ENCODE data around the gene TAF7.

TAF7 gene

GRCh38 chr5:141359790-141360426 lies 39.3 kb upstream of the TAF7 start, which contains the start of gene PCDHGB2:
PCDHGB2 (plus strand) TSS chr5:141359994; CDS start chr5:141360136, 142 bp downstream.
- H3K4me2 ChIP-seq (ENCODE audit: low read length) = no peak within 1 kb of the TSS
- H2AK5ac ChIP-seq (ENCODE audit: low read length) = no peak within 1 kb of the TSS
- H3K4me3 ChIP-seq (ENCODE audit: low read length) = no peak within 1 kb of the TSS
- no peak within 1 kb of the TSS for H3K4ac ChIP-seq (ENCODE audit: low read depth, low read length)
- H3K4me1 ChIP-seq (ENCODE audit: control insufficient read depth, low read depth, low read length) = no peaks in the 10 kb centered on the region
- H3K36me3 ChIP-seq (ENCODE audit: control insufficient read depth, insufficient read depth, low read length) = no peaks in the 10 kb centered on the region
- H3K56ac ChIP-seq (ENCODE audit: low read length) = no peak within 1 kb of the TSS
- no peak within 1 kb of the TSS for H3K23ac ChIP-seq (ENCODE audit: low read length)
- H3K27ac ChIP-seq (ENCODE audit: low read depth, low read length) = no peak within 1 kb of the TSS
- H4K8ac ChIP-seq (ENCODE audit: low read depth, low read length) = no peak within 1 kb of the TSS
- no peak within 1 kb of the TSS for H3K18ac ChIP-seq (ENCODE audit: low read length)
- no peaks in the 10 kb centered on the region for H3K79me1 ChIP-seq (ENCODE audit: low read length)
- no peak within 1 kb of the TSS for H2BK15ac ChIP-seq (replicated peaks; ENCODE audit: low read depth)
- WGBS (ENCODE audit: extremely low coverage, insufficient coverage, low lambda C conversion rate) = no CpG with 5 or more reads among the region's 24 CpGs
- no peak within 1 kb of the TSS for H2BK120ac ChIP-seq (ENCODE audit: low read depth, low read length)
- no peaks in the 10 kb centered on the region for H3K27me3 ChIP-seq (ENCODE audit: insufficient read depth, low read length, poor library complexity)
- no peak within 1 kb of the TSS for H2BK5ac ChIP-seq (ENCODE audit: low read length)
- peak; percentile 73 for DNase-seq
- H3K9ac ChIP-seq (ENCODE audit: low read length) = no peak within 1 kb of the TSS
- H4K5ac ChIP-seq (ENCODE audit: low read length) = no peak within 1 kb of the TSS
- no peaks in the 10 kb centered on the region for H3K79me2 ChIP-seq (ENCODE audit: control insufficient read depth, insufficient read depth, low read length)

GRCh38 chr5:141356950-141357349 lies 36.4 kb upstream of the TAF7 start:
- no peaks in the 10 kb centered on the region for H3K79me1 ChIP-seq (ENCODE audit: low read length)
- H4K5ac ChIP-seq (ENCODE audit: low read length) = no peak overlapping the region
- no peaks in the 10 kb centered on the region for H3K27me3 ChIP-seq (ENCODE audit: insufficient read depth, low read length, poor library complexity)
- no peak overlapping the region for H3K4me2 ChIP-seq (ENCODE audit: low read length)
- no peak overlapping the region for H2BK120ac ChIP-seq (ENCODE audit: low read depth, low read length)
- H3K4me1 ChIP-seq (ENCODE audit: control insufficient read depth, low read depth, low read length) = no peaks in the 10 kb centered on the region
- H3K36me3 ChIP-seq (ENCODE audit: control insufficient read depth, insufficient read depth, low read length) = no peaks in the 10 kb centered on the region
- H3K4ac ChIP-seq (ENCODE audit: low read depth, low read length) = no peak overlapping the region
- H2BK5ac ChIP-seq (ENCODE audit: low read length) = no peak overlapping the region
- no peak overlapping the region for H3K27ac ChIP-seq (ENCODE audit: low read depth, low read length)
- no peak overlapping the region for H2BK15ac ChIP-seq (replicated peaks; ENCODE audit: low read depth)
- no peaks in the 10 kb centered on the region for H3K79me2 ChIP-seq (ENCODE audit: control insufficient read depth, insufficient read depth, low read length)
- no peak overlapping the region for H3K4me3 ChIP-seq (ENCODE audit: low read length)
- H3K56ac ChIP-seq (ENCODE audit: low read length) = no peak overlapping the region
- no peak overlapping the region for H2AK5ac ChIP-seq (ENCODE audit: low read length)
- DNase-seq = no peak
- no CpG with 5 or more reads among the region's 19 CpGs for WGBS (ENCODE audit: extremely low coverage, insufficient coverage, low lambda C conversion rate)
- no peak overlapping the region for H3K23ac ChIP-seq (ENCODE audit: low read length)
- H3K18ac ChIP-seq (ENCODE audit: low read length) = no peak overlapping the region
- H3K9ac ChIP-seq (ENCODE audit: low read length) = no peak overlapping the region
- H4K8ac ChIP-seq (ENCODE audit: low read depth, low read length) = no peak overlapping the region

DNA sequence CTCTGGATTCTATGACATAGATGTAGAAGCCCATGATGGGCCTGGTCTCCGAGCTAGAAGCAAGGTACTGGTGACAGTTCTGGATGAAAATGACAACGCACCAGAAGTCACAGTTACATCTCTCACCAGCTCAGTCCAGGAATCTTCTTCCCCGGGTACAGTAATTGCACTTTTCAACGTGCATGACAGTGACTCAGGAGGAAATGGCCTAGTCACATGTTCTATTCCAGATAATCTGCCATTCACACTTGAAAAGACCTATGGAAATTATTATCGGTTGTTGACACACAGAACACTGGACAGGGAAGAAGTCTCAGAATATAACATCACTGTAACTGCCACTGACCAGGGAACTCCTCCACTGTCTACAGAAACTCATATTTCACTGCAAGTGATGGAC lies 35.5 kb upstream of the TAF7 start:
- H3K27me3 ChIP-seq (ENCODE audit: insufficient read depth, low read length, poor library complexity) = no peaks in the 10 kb centered on the region
- H3K56ac ChIP-seq (ENCODE audit: low read length) = no peak overlapping the region
- no peak overlapping the region for H2BK120ac ChIP-seq (ENCODE audit: low read depth, low read length)
- no peaks in the 10 kb centered on the region for H3K79me1 ChIP-seq (ENCODE audit: low read length)
- no peak overlapping the region for H3K18ac ChIP-seq (ENCODE audit: low read length)
- no peak overlapping the region for H4K8ac ChIP-seq (ENCODE audit: low read depth, low read length)
- no peak overlapping the region for H2BK5ac ChIP-seq (ENCODE audit: low read length)
- no peak overlapping the region for H3K27ac ChIP-seq (ENCODE audit: low read depth, low read length)
- no peak overlapping the region for H3K4me2 ChIP-seq (ENCODE audit: low read length)
- no peaks in the 10 kb centered on the region for H3K79me2 ChIP-seq (ENCODE audit: control insufficient read depth, insufficient read depth, low read length)
- no peak overlapping the region for H3K4ac ChIP-seq (ENCODE audit: low read depth, low read length)
- no peaks in the 10 kb centered on the region for H3K4me1 ChIP-seq (ENCODE audit: control insufficient read depth, low read depth, low read length)
- no peak overlapping the region for H3K9ac ChIP-seq (ENCODE audit: low read length)
- H3K4me3 ChIP-seq (ENCODE audit: low read length) = no peak overlapping the region
- no peak overlapping the region for H3K23ac ChIP-seq (ENCODE audit: low read length)
- no peaks in the 10 kb centered on the region for H3K36me3 ChIP-seq (ENCODE audit: control insufficient read depth, insufficient read depth, low read length)
- H4K5ac ChIP-seq (ENCODE audit: low read length) = no peak overlapping the region
- WGBS (ENCODE audit: extremely low coverage, insufficient coverage, low lambda C conversion rate) = no CpG with 5 or more reads among the region's 5 CpGs
- no peak overlapping the region for H2BK15ac ChIP-seq (replicated peaks; ENCODE audit: low read depth)
- DNase-seq = no peak
- no peak overlapping the region for H2AK5ac ChIP-seq (ENCODE audit: low read length)

DNA sequence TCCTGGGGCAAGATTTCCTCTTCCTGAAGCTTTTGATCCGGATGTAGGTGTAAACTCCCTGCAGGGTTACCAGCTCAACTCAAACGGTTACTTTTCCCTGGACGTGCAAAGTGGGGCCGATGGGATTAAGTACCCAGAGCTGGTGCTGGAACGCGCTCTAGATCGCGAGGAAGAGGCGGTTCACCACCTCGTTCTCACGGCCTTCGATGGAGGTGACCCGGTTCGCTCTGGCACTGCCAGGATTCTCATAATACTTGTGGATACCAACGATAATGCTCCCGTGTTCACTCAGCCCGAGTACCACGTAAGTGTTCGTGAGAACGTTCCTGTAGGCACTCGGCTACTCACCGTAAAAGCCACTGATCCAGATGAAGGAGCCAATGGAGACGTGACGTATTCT lies 35.1 kb upstream of the TAF7 start:
- H4K5ac ChIP-seq (ENCODE audit: low read length) = no peak overlapping the region
- H3K36me3 ChIP-seq (ENCODE audit: control insufficient read depth, insufficient read depth, low read length) = no peaks in the 10 kb centered on the region
- WGBS (ENCODE audit: extremely low coverage, insufficient coverage, low lambda C conversion rate) = no CpG with 5 or more reads among the region's 24 CpGs
- no peak overlapping the region for H2BK5ac ChIP-seq (ENCODE audit: low read length)
- H3K79me1 ChIP-seq (ENCODE audit: low read length) = no peaks in the 10 kb centered on the region
- no peaks in the 10 kb centered on the region for H3K4me1 ChIP-seq (ENCODE audit: control insufficient read depth, low read depth, low read length)
- no peaks in the 10 kb centered on the region for H3K79me2 ChIP-seq (ENCODE audit: control insufficient read depth, insufficient read depth, low read length)
- H3K18ac ChIP-seq (ENCODE audit: low read length) = no peak overlapping the region
- no peak overlapping the region for H2BK120ac ChIP-seq (ENCODE audit: low read depth, low read length)
- no peak overlapping the region for H3K27ac ChIP-seq (ENCODE audit: low read depth, low read length)
- H3K27me3 ChIP-seq (ENCODE audit: insufficient read depth, low read length, poor library complexity) = no peaks in the 10 kb centered on the region
- H2AK5ac ChIP-seq (ENCODE audit: low read length) = no peak overlapping the region
- no peak overlapping the region for H3K4me2 ChIP-seq (ENCODE audit: low read length)
- H2BK15ac ChIP-seq (replicated peaks; ENCODE audit: low read depth) = no peak overlapping the region
- H3K4ac ChIP-seq (ENCODE audit: low read depth, low read length) = no peak overlapping the region
- H3K56ac ChIP-seq (ENCODE audit: low read length) = no peak overlapping the region
- DNase-seq = no peak
- H3K9ac ChIP-seq (ENCODE audit: low read length) = no peak overlapping the region
- no peak overlapping the region for H3K4me3 ChIP-seq (ENCODE audit: low read length)
- no peak overlapping the region for H3K23ac ChIP-seq (ENCODE audit: low read length)
- H4K8ac ChIP-seq (ENCODE audit: low read depth, low read length) = no peak overlapping the region

GRCh38 chr5:141354900-141355469 lies 34.4 kb upstream of the TAF7 start, which contains the start of gene PCDHGA4:
PCDHGA4 (plus strand) TSS chr5:141355021; CDS start chr5:141355108, 87 bp downstream.
- H3K27ac ChIP-seq (ENCODE audit: low read depth, low read length) = no peak within 1 kb of the TSS
- no peak within 1 kb of the TSS for H3K23ac ChIP-seq (ENCODE audit: low read length)
- H2AK5ac ChIP-seq (ENCODE audit: low read length) = no peak within 1 kb of the TSS
- H3K4ac ChIP-seq (ENCODE audit: low read depth, low read length) = no peak within 1 kb of the TSS
- no peaks in the 10 kb centered on the region for H3K36me3 ChIP-seq (ENCODE audit: control insufficient read depth, insufficient read depth, low read length)
- no peak within 1 kb of the TSS for H3K4me2 ChIP-seq (ENCODE audit: low read length)
- no peak for DNase-seq
- no peak within 1 kb of the TSS for H2BK15ac ChIP-seq (replicated peaks; ENCODE audit: low read depth)
- WGBS (ENCODE audit: extremely low coverage, insufficient coverage, low lambda C conversion rate) = no CpG with 5 or more reads among the region's 29 CpGs
- no peak within 1 kb of the TSS for H3K18ac ChIP-seq (ENCODE audit: low read length)
- no peak within 1 kb of the TSS for H3K4me3 ChIP-seq (ENCODE audit: low read length)
- H3K79me2 ChIP-seq (ENCODE audit: control insufficient read depth, insufficient read depth, low read length) = no peaks in the 10 kb centered on the region
- H3K79me1 ChIP-seq (ENCODE audit: low read length) = no peaks in the 10 kb centered on the region
- no peak within 1 kb of the TSS for H4K8ac ChIP-seq (ENCODE audit: low read depth, low read length)
- H4K5ac ChIP-seq (ENCODE audit: low read length) = no peak within 1 kb of the TSS
- H3K27me3 ChIP-seq (ENCODE audit: insufficient read depth, low read length, poor library complexity) = no peaks in the 10 kb centered on the region
- H2BK5ac ChIP-seq (ENCODE audit: low read length) = no peak within 1 kb of the TSS
- H3K4me1 ChIP-seq (ENCODE audit: control insufficient read depth, low read depth, low read length) = no peaks in the 10 kb centered on the region
- H2BK120ac ChIP-seq (ENCODE audit: low read depth, low read length) = no peak within 1 kb of the TSS
- no peak within 1 kb of the TSS for H3K56ac ChIP-seq (ENCODE audit: low read length)
- H3K9ac ChIP-seq (ENCODE audit: low read length) = no peak within 1 kb of the TSS

- Histone ChIP-seq H3K4ac (ENCODE audit: low read depth, low read length) (no peak overlapping the region), H3K79me2 (ENCODE audit: control insufficient read depth, insufficient read depth, low read length) (no peaks in the 10 kb centered on the region), H3K36me3 (ENCODE audit: control insufficient read depth, insufficient read depth, low read length) (no peaks in the 10 kb centered on the region), H3K23ac (ENCODE audit: low read length) (no peak overlapping the region), H4K5ac (ENCODE audit: low read length) (no peak overlapping the region), H3K4me1 (ENCODE audit: control insufficient read depth, low read depth, low read length) (no peaks in the 10 kb centered on the region), H4K8ac (ENCODE audit: low read depth, low read length) (no peak overlapping the region), H2AK5ac (ENCODE audit: low read length) (no peak overlapping the region), H2BK120ac (ENCODE audit: low read depth, low read length) (no peak overlapping the region), H3K27me3 (ENCODE audit: insufficient read depth, low read length, poor library complexity) (no peaks in the 10 kb centered on the region), H3K18ac (ENCODE audit: low read length) (no peak overlapping the region), H3K27ac (ENCODE audit: low read depth, low read length) (no peak overlapping the region), H3K4me2 (ENCODE audit: low read length) (no peak overlapping the region), H2BK5ac (ENCODE audit: low read length) (no peak overlapping the region), H3K79me1 (ENCODE audit: low read length) (no peaks in the 10 kb centered on the region), H3K4me3 (ENCODE audit: low read length) (no peak overlapping the region), H2BK15ac (replicated peaks; ENCODE audit: low read depth) (no peak overlapping the region), H3K56ac (ENCODE audit: low read length) (no peak overlapping the region), H3K9ac (ENCODE audit: low read length) (no peak overlapping the region)
- no peak for DNase-seq
- no CpG with 5 or more reads among the region's 36 CpGs for WGBS (ENCODE audit: extremely low coverage, insufficient coverage, low lambda C conversion rate)
These were observed 31.0 kb upstream of the TAF7 start for GRCh38 chr5:141351591-141351990.

Data from mesendoderm (in vitro differentiated cells).